Natural killer cell (primary cell): ENCODE measurements around the gene SHISA3. TPM values are rescaled to one million over a fixed set of nuclear protein-coding genes. Genes with fewer than 3 reads are reported as not detected.

Source experiments
- ATAC-seq, 3 donors: fragments of 150-1000 bp in 2 of 3; fragments of 200-7000 bp in 1 of 3; cut with Tn5 transposase; 1 replicate in 1 of 3; 2 replicates in 2 of 3; pipeline ENCODE4 v1.10.0; 2021; ENCODE audit warnings: mild to moderate bottlenecking in 2 of 3, moderate library complexity in 2 of 3
- DNase-seq, 2 donors: peaks; one replicate each; pipeline versions ENCODE4 v3.0.0 to v3.0.0-alpha.2; 2013 to 2021; ENCODE audit warnings: mixed read lengths in 1 of 2
- H3K27ac ChIP-seq: one replicate; pipeline ENCODE4 v1.5.1; 2013; ENCODE audit warnings: mild to moderate bottlenecking, low read length
- H3K27me3 ChIP-seq: one replicate; pipeline ENCODE4 v1.6.1; 2013; ENCODE audit warnings: low read length; ENCODE audit not compliant: control insufficient read depth, insufficient read depth
- H3K36me3 ChIP-seq: one replicate; pipeline ENCODE4 v1.6.1; 2013; ENCODE audit warnings: low read length; ENCODE audit not compliant: control insufficient read depth, insufficient read depth
- H3K4me1 ChIP-seq: one replicate; pipeline ENCODE4 v1.6.1; 2013; ENCODE audit warnings: low read length; ENCODE audit not compliant: control insufficient read depth, insufficient read depth
- H3K4me3 ChIP-seq: one replicate; pipeline ENCODE4 v1.5.1; 2013; ENCODE audit warnings: low read length
- H3K9me3 ChIP-seq: one replicate; pipeline ENCODE4 v1.6.1; 2013; ENCODE audit warnings: low read length; ENCODE audit not compliant: control insufficient read depth, insufficient read depth
- H3K27ac Mint-ChIP-seq, 2 donors: one replicate each; pipeline ENCODE4 v1.8.0; 2022; ENCODE audit warnings: mild to moderate bottlenecking in 2 of 2, mixed read lengths in 2 of 2, moderate library complexity in 1 of 2
- H3K27me3 Mint-ChIP-seq, 2 donors: one replicate each; pipeline ENCODE4 v1.8.0; 2022; ENCODE audit warnings: low read depth in 2 of 2, mixed read lengths in 2 of 2
- H3K36me3 Mint-ChIP-seq: one replicate; pipeline ENCODE4 v1.8.0; 2022; ENCODE audit warnings: mixed read lengths
- H3K4me1 Mint-ChIP-seq, 2 donors: one replicate each; pipeline ENCODE4 v1.8.0; 2022; ENCODE audit warnings: mixed read lengths in 2 of 2
- H3K4me3 Mint-ChIP-seq: one replicate; pipeline ENCODE4 v1.8.0; 2022; ENCODE audit warnings: mild to moderate bottlenecking, moderate library complexity, mixed read lengths
- H3K9me3 Mint-ChIP-seq, 2 donors: one replicate each; pipeline ENCODE4 v1.8.0; 2022; ENCODE audit warnings: mixed read lengths in 2 of 2
- CTCF ChIP-seq: fragments of 200-600 bp; IDR thresholded peaks from one replicate; pipeline ENCODE4 v1.8.0; 2022; ENCODE audit warnings: antibody characterized with exemption
- WGBS: methylation state at CpG from one replicate; pipeline ENCODE4 v1.1.7; 2013; ENCODE audit warnings: missing lambda C conversion rate; ENCODE audit not compliant: insufficient coverage; 5-methylcytosine and 5-hydroxymethylcytosine counted together
- intact Hi-C: fragments of 100-400 bp; cut with micrococcal nuclease; formaldehyde crosslinking; loops from one replicate; pipeline ENCODE4 v1.14.2; 2022
- total RNA-seq, 4 donors: library from RNA; stranded (reverse); fragments of 120-200 nt in 1 of 4; gene quantifications; one replicate each; pipeline versions ENCODE4 v1.2.3 to v1.2.4, GENCODE V29; 2013 to 2022

The SHISA3 gene
- total RNA-seq, 3 donors from 2014 or later (not counting 1 experiment from before 2014, with no cell fraction given): not detected

DNA sequence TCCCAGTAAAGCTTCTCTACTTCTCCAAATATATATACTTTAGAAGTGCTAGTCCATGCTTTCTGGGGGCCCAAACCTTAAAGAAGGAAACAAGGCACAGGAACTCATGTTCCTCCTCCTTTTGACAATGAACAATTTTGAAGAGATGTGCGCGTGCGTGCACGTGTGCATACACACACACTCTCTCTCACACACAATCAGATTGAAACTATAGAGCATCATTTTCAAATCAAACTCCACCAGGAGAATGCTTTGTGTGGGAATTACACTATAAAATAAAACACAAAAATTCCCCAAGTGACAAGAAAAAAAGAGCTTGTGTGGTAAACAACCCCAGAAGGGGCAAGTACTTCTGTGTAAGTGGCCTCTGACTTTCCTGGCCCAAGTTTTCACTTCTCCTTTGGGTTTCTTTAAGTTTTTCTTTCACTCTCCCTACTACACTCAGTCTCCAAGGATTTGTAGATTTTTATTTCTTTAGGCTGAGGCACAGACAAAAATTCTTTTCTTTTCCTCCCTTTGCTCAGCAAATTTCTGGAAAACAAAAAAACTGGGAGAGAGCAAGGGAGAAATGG, 46.6 kb upstream of the SHISA3 start:
- no peak overlapping the region for H3K27ac ChIP-seq
- ATAC-seq (no peak), DNase-seq (no peak)
- no peaks in the 10 kb centered on the region for H3K9me3 ChIP-seq
- no peak overlapping the region for H3K4me3 ChIP-seq
- no peaks in the 10 kb centered on the region for H3K27me3 ChIP-seq
- H3K36me3 ChIP-seq: no peaks in the 10 kb centered on the region
- H3K27ac Mint-ChIP-seq: no peak overlapping the region
- no peak for TF ChIP-seq CTCF
- H3K4me3 Mint-ChIP-seq: no peak overlapping the region
- H3K27me3 Mint-ChIP-seq: peaks cover 14 to 20% of the 10 kb centered on the region in 2 donors
- no peaks in the 10 kb centered on the region for H3K36me3 Mint-ChIP-seq
- H3K4me1 Mint-ChIP-seq: no peaks in the 10 kb centered on the region
- 83% methylated on average over 4 of the region's 4 CpGs for WGBS
- intact Hi-C loops: no loop called here
- H3K4me1 ChIP-seq: no peaks in the 10 kb centered on the region
- no peaks in the 10 kb centered on the region for H3K9me3 Mint-ChIP-seq

DNA sequence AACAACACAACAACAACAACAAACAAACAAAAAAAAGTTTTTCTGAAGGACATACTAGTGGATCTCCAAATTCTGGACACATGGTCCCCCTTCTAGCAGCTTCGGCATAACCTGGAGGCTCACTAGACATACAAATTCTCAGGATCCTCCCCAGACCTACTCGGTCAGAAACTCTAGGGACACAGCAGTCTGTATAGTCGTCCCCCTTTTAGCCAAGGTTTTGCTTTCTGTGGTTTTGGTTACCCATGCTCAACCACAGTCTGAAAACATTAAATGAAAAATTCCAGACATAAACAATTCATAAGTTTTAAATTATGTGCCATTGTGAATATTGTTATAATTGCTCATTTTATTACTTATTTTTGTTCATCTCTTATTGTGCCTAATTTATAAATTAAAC, 45.2 kb upstream of the SHISA3 start:
- 41% methylated on average over 3 of the region's 3 CpGs for WGBS

GRCh38 chr4:42357325-42357724, 40.0 kb upstream of the SHISA3 start:
- Mint-ChIP-seq H3K27me3 (peaks cover 30 to 50% of the 10 kb centered on the region in 2 donors), H3K4me1 (no peaks in the 10 kb centered on the region), H3K36me3 (no peaks in the 10 kb centered on the region), H3K27ac (no peak overlapping the region), H3K9me3 (peaks cover 0 to 2% of the 10 kb centered on the region in 2 donors), H3K4me3 (no peak overlapping the region)
- no peaks in the 10 kb centered on the region for H3K4me1 ChIP-seq
- DNase-seq (no peak), ATAC-seq (no peak)
- no peaks in the 10 kb centered on the region for H3K36me3 ChIP-seq
- no peaks in the 10 kb centered on the region for H3K27me3 ChIP-seq
- TF ChIP-seq CTCF: no peak
- H3K4me3 ChIP-seq: no peak overlapping the region
- no peaks in the 10 kb centered on the region for H3K9me3 ChIP-seq
- 35% methylated on average over 4 of the region's 5 CpGs for WGBS
- H3K27ac ChIP-seq: no peak overlapping the region
- intact Hi-C loops: no loop called here

More for the DNA sequence above, 45.2 kb upstream of the SHISA3 start:
- TF ChIP-seq CTCF: no peak
- H3K4me3 ChIP-seq: no peak overlapping the region
- H3K9me3 ChIP-seq: no peaks in the 10 kb centered on the region
- H3K27ac Mint-ChIP-seq: no peak overlapping the region
- intact Hi-C loops: no loop called here
- peaks cover 18 to 34% of the 10 kb centered on the region in 2 donors for H3K27me3 Mint-ChIP-seq
- ATAC-seq (no peak), DNase-seq (no peak)
- H3K27me3 ChIP-seq: no peaks in the 10 kb centered on the region
- no peaks in the 10 kb centered on the region for H3K36me3 ChIP-seq
- H3K9me3 Mint-ChIP-seq: peaks cover 0 to 2% of the 10 kb centered on the region in 2 donors
- no peak overlapping the region for H3K4me3 Mint-ChIP-seq
- no peak overlapping the region for H3K27ac ChIP-seq
- no peaks in the 10 kb centered on the region for H3K36me3 Mint-ChIP-seq
- no peaks in the 10 kb centered on the region for H3K4me1 Mint-ChIP-seq
- H3K4me1 ChIP-seq: no peaks in the 10 kb centered on the region

DNA sequence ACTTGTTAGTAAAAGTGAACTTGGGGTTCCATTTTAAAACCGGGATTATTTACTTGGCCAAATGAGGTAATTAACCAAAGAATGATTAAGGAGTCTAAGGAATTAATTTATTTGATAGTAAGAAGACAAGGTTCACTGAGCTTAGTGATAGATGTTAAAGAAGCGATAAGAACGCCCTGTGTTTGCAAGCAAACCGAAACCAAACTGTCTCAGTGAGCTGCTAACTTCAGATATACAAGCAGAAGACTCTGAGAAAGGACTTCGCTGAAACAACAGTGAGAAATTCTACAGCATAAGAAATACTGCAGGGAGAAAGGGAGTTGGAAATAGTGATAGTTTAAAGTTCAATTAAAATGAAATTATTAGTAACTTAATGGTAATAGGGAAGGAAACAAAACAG, 37.6 kb upstream of the SHISA3 start:
- DNase-seq (no peak), ATAC-seq (no peak)
- TF ChIP-seq CTCF: no peak
- H3K27me3 Mint-ChIP-seq: peaks cover 23 to 39% of the 10 kb centered on the region in 2 donors
- 82% methylated on average over 4 of the region's 5 CpGs for WGBS
- intact Hi-C loops: no loop called here
- Histone ChIP-seq H3K27me3 (no peaks in the 10 kb centered on the region), H3K4me3 (no peak overlapping the region), H3K4me1 (no peaks in the 10 kb centered on the region), H3K9me3 (no peaks in the 10 kb centered on the region), H3K27ac (no peak overlapping the region), H3K36me3 (no peaks in the 10 kb centered on the region)
- no peak overlapping the region for H3K27ac Mint-ChIP-seq
- H3K4me1 Mint-ChIP-seq: no peaks in the 10 kb centered on the region
- no peaks in the 10 kb centered on the region for H3K36me3 Mint-ChIP-seq
- no peak overlapping the region for H3K4me3 Mint-ChIP-seq
- H3K9me3 Mint-ChIP-seq: peaks cover 0 to 2% of the 10 kb centered on the region in 2 donors
